GM12865 (cell line): ENCODE data around the gene SH3RF2.
A peak's percentile ranks its signal among the peaks of the same experiment; 100 is the strongest.

ENCODE experiments used
- DNase-seq: peaks from one replicate; pipeline ENCODE4 v3.0.0; 2010; ENCODE audit warnings: low read depth
- H3K4me3 ChIP-seq: 2 replicates; pipeline ENCODE4 v1.5.1; 2011; ENCODE audit warnings: mild to moderate bottlenecking, low read depth, low read length, control low read depth
- CTCF ChIP-seq: IDR thresholded peaks from 2 replicates; pipeline ENCODE4 v1.5.1; 2011; ENCODE audit warnings: low read length, control low read depth, low read depth, inconsistent platforms; ENCODE audit not compliant: insufficient read depth; ENCODE audit errors: missing control alignments

The SH3RF2 gene

GRCh38 chr5:145931718-145932117, 4.7 kb upstream of the SH3RF2 start:
- no peak for DNase-seq
- TF ChIP-seq CTCF = no peak
- H3K4me3 ChIP-seq = no peak overlapping the region

GRCh38 chr5:145934276-145934675, 2.1 kb upstream of the SH3RF2 start:
- no peak for TF ChIP-seq CTCF
- no peak for DNase-seq

GRCh38 chr5:145937432-145938250, 1.3 kb downstream of the SH3RF2 start:
- H3K4me3 ChIP-seq = no peak overlapping the region
- TF ChIP-seq CTCF = no peak
- DNase-seq = peak; percentile 22

More at GRCh38 chr5:145934276-145934675, 2.1 kb upstream of the SH3RF2 start:
- H3K4me3 ChIP-seq = no peak overlapping the region

GRCh38 chr5:145938776-145939539, 2.6 kb downstream of the SH3RF2 start:
- H3K4me3 ChIP-seq = no peak overlapping the region
- no peak for TF ChIP-seq CTCF
- DNase-seq = no peak

GRCh38 chr5:145939540-145940065, 3.2 kb downstream of the SH3RF2 start:
- H3K4me3 ChIP-seq = no peak overlapping the region
- no peak for TF ChIP-seq CTCF

GRCh38 chr5:145941096-145941447, 4.7 kb downstream of the SH3RF2 start:
- no peak overlapping the region for H3K4me3 ChIP-seq
- TF ChIP-seq CTCF = no peak
- DNase-seq = no peak

More at GRCh38 chr5:145939540-145940065, 3.2 kb downstream of the SH3RF2 start:
- no peak for DNase-seq
